Prostate gland (tissue), 2 donors: ENCODE results near the gene ARHGAP19. TPM values are rescaled to one million over a fixed set of nuclear protein-coding genes. Genes with fewer than 3 reads are reported as not detected.
A peak's percentile ranks its signal among the peaks of the same experiment; 100 is the strongest.

Experiments used
- DNase-seq: peaks from one replicate; pipeline ENCODE4 v3.0.0-alpha.2; 2019; ENCODE audit warnings: low spot score
- H3K27ac ChIP-seq, 2 donors: fragments of 200-600 bp; sonication (generic); 2 replicates each; pipeline ENCODE4 v1.5.1; 2017 to 2019
- H3K27me3 ChIP-seq: fragments of 200-600 bp; sonication (generic); replicated peaks from 2 replicates; pipeline ENCODE4 v1.5.1; 2019; ENCODE audit not compliant: insufficient read depth
- H3K36me3 ChIP-seq, 2 donors: fragments of 200-600 bp; sonication (generic); 1 replicate in 1 of 2; 2 replicates in 1 of 2; pipeline versions ENCODE4 v1.5.1 to v1.8.1; 2017 to 2019
- H3K4me1 ChIP-seq: fragments of 200-600 bp; sonication (generic); replicated peaks from 2 replicates; pipeline ENCODE4 v1.5.1; 2019
- H3K4me3 ChIP-seq, 2 donors: fragments of 200-600 bp; sonication (generic); 2 replicates each; pipeline ENCODE4 v1.5.1; 2017 to 2019
- H3K9me3 ChIP-seq: fragments of 200-600 bp; sonication (generic); 2 replicates; pipeline ENCODE4 v1.5.1; 2017
- POLR2A ChIP-seq: fragments of 450-650 bp; IDR thresholded peaks from one replicate; pipeline ENCODE4 v1.6.1; 2016; ENCODE audit warnings: antibody characterized with exemption, mild to moderate bottlenecking
- POLR2AphosphoS5 ChIP-seq: sonication (generic); formaldehyde crosslinking; IDR thresholded peaks from one replicate; pipeline ENCODE4 v1.6.1; 2017; ENCODE audit warnings: antibody characterized with exemption
- WGBS: methylation state at CpG from one replicate; pipeline ENCODE4 v1.1.5; 2018; 5-methylcytosine and 5-hydroxymethylcytosine counted together
- intact Hi-C: fragments of 100-400 bp; cut with DNase I; formaldehyde crosslinking; loops from one replicate; pipeline ENCODE4 v1.14.2; 2022
- total RNA-seq, 2 donors: library from RNA; depleted of rRNA; stranded (reverse); fragments of >200 nt; gene quantifications; one replicate each; pipeline ENCODE4 v1.1.0, GENCODE V29; 2016
- TF ChIP-seq, protein P1 (sequence below), 4 experiments: fragments of 200-600 bp in 2 of 4; fragments of 450-650 bp in 2 of 4; sonication (generic) in 2 of 4; IDR thresholded peaks; 1 replicate in 3 of 4; 2 replicates in 1 of 4; pipeline ENCODE4 v1.5.1; 2016 to 2019; ENCODE audit warnings: antibody characterized with exemption in 4 of 4, mild to moderate bottlenecking in 2 of 4, moderate library complexity in 2 of 4

Gene ARHGAP19
- total RNA-seq, 2 donors from 2014 or later, result 10.4 to 37.1 TPM

DNA sequence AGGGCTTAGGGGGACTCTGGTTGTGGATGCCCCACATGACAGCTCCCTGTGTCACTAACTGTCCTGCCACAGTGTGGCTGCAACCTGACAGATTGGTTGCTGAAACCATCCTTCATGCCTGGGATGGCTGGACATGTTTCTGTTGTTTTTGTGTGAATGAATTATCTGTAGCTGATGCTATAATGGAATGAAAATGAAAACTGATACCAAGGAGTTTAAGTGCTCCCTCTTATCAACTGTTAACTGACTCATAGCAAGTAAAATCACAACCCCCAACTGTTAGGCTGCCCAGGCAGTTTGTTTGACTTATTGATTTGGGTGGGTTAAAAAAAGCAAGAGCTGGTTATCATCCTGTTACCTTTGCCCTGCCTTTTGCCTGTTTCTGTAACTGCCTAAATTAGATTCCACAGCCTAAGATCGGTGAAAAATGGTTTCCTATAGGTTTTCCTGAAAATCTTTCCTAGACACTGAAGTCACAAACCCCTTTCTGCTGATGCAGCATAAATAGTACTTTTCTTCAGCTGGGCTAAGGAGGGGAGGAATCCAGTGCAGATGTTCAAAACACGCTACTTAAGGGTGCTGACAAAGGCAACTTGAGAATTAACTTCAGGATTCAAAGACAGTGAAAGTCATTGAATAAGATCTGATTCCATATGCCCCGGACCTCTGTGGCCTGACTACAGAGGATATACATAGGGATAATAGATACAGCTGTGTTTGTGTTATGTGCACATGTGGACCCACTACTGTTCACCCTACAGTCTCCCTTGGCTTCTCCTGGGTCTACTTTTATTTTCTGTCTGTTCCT is 36.4 kb upstream of the ARHGAP19 start:
- TF ChIP-seq POLR2AphosphoS5, result no peak
- no peak for TF ChIP-seq POLR2A
- TF ChIP-seq, protein P1, sequence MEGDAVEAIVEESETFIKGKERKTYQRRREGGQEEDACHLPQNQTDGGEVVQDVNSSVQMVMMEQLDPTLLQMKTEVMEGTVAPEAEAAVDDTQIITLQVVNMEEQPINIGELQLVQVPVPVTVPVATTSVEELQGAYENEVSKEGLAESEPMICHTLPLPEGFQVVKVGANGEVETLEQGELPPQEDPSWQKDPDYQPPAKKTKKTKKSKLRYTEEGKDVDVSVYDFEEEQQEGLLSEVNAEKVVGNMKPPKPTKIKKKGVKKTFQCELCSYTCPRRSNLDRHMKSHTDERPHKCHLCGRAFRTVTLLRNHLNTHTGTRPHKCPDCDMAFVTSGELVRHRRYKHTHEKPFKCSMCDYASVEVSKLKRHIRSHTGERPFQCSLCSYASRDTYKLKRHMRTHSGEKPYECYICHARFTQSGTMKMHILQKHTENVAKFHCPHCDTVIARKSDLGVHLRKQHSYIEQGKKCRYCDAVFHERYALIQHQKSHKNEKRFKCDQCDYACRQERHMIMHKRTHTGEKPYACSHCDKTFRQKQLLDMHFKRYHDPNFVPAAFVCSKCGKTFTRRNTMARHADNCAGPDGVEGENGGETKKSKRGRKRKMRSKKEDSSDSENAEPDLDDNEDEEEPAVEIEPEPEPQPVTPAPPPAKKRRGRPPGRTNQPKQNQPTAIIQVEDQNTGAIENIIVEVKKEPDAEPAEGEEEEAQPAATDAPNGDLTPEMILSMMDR (IDR thresholded peaks at IDR 0.05), result no peak
- no peak overlapping the region for H3K4me3 ChIP-seq
- intact Hi-C loops, result no loop called here
- WGBS, result 85% methylated on average over 3 of the region's 3 CpGs
- H3K27me3 ChIP-seq, result no peaks in the 10 kb centered on the region
- peak overlapping the region; percentile 23 to 65 for H3K27ac ChIP-seq
- DNase-seq, result no peak
- H3K36me3 ChIP-seq, result no peaks in the 10 kb centered on the region
- no peaks in the 10 kb centered on the region for H3K9me3 ChIP-seq
- H3K4me1 ChIP-seq, result peaks cover 14% of the 10 kb centered on the region

DNA sequence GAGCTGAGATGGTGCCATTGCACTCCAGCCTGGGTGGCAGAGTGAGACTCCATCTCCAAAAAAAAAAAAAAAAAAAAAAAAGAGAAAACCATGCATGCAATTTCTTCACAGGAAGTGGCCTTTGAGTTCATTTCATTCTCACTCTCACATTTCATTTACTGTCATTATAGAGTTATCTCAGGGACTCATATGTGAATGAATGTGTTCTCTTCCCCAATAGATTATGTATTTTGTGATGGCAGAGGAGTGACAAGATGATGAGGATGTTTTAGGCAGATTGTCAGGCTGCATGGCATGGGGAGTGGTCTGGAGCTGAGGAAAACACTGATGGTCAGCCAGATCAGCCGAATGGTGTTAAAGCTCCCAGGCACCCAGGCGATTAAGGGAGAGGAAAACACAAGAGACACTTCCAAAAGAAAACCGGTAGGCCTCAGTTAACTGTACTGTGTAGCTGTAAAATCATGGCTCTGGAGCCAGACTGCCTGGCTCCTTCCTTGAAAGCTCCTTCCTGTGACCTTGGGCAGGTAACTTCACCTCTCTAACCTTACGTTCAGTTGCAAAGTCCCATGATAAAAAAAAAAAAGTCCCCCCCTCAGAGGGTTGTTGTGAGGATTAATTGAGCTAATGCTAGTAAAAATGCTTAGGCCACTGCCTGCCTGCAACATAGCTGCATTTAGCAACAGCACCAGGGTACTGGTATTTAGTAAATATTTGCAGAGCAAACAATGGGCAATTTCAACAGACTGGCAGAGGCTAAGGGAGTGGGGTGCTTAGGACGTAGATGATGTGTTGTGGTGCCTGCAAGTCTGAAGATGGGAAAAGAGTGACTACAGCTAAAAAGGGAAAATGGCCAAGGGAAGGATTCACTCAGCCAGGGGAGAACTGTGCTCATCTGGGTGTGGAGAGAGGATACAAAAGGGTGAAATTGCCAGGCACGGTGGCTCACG is 35.2 kb upstream of the ARHGAP19 start:
- H3K27ac ChIP-seq, result peak overlapping the region; percentile 23 to 65
- H3K36me3 ChIP-seq, result no peaks in the 10 kb centered on the region
- H3K27me3 ChIP-seq, result no peaks in the 10 kb centered on the region
- peak; percentile 78 for TF ChIP-seq POLR2AphosphoS5
- TF ChIP-seq, protein P1 (IDR thresholded peaks at IDR 0.05), result no peak
- H3K4me1 ChIP-seq, result peaks cover 14% of the 10 kb centered on the region
- peak; percentile 47 for DNase-seq
- no peaks in the 10 kb centered on the region for H3K9me3 ChIP-seq
- 56% methylated on average over 7 of the region's 7 CpGs for WGBS
- no peak overlapping the region for H3K4me3 ChIP-seq
- intact Hi-C loops, result no loop called here

DNA sequence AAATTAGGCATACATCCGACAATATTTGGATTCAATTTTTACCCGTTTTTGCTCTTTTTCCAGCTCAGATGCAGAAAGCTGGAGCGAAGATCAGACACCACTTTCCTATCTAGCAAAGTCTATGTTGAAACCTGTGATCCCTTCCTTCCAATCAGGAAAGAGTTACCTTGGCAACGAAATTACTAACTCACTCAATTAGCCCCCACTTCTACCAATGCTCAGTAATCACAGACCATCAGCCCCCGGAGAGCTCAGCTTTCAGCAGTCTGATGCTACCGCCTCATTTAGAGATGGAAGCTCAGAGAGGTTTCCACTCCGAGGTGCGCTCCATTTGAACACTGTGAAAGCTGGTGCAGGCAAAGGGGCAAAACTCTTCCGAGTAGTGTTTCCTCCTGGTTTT is 33.3 kb upstream of the ARHGAP19 start:
- no peaks in the 10 kb centered on the region for H3K27me3 ChIP-seq
- no peak for DNase-seq
- H3K4me1 ChIP-seq, result peaks cover 14% of the 10 kb centered on the region
- no peak overlapping the region for H3K4me3 ChIP-seq
- 85% methylated on average over 9 of the region's 9 CpGs for WGBS
- H3K27ac ChIP-seq, result no peak overlapping the region
- intact Hi-C loops, result no loop called here
- TF ChIP-seq POLR2AphosphoS5, result no peak
- TF ChIP-seq POLR2A, result no peak
- TF ChIP-seq, protein P1 (IDR thresholded peaks at IDR 0.05), result no peak
- H3K9me3 ChIP-seq, result no peaks in the 10 kb centered on the region
- H3K36me3 ChIP-seq, result no peaks in the 10 kb centered on the region

DNA sequence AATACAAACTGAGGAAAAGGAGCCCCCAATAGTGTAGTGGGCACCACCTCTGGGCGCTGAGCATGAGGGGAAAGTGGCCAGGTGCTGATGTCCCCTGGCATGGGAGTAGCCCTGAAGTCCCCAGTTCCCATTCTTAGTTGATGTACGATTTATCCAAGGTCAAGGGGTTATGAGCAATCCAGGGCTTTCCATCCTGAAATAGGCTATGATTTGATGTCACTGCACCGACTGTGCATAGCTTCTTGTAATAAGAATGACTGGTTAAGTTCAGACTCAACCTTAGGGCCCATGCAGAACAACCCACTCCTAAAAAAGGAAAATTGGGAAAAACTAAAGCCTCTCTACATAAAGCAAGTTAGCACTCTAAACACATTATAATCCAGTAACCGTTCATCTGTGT is 31.1 kb upstream of the ARHGAP19 start:
- 91% methylated on average over 4 of the region's 4 CpGs for WGBS
- H3K36me3 ChIP-seq, result no peaks in the 10 kb centered on the region
- intact Hi-C loops, result no loop called here
- peaks cover 11% of the 10 kb centered on the region for H3K4me1 ChIP-seq
- no peaks in the 10 kb centered on the region for H3K9me3 ChIP-seq
- TF ChIP-seq POLR2A (no peak), POLR2AphosphoS5 (no peak)
- TF ChIP-seq, protein P1 (IDR thresholded peaks at IDR 0.05), result no peak
- no peak overlapping the region for H3K27ac ChIP-seq
- no peak for DNase-seq
- H3K27me3 ChIP-seq, result no peaks in the 10 kb centered on the region
- no peak overlapping the region for H3K4me3 ChIP-seq
